GM08714 (cell line): ENCODE results near the gene HNF4A.

Source experiments
- H3K4me3 ChIP-seq: fragments of 200-500 bp; sonication (Bioruptor generic); 2 replicates; pipeline ENCODE4 v1.5.1; 2014; ENCODE audit warnings: mild to moderate bottlenecking, low read length, inconsistent platforms
- ZNF274 ChIP-seq: IDR thresholded peaks from 2 replicates; pipeline ENCODE4 v1.6.1; 2012; ENCODE audit warnings: mild to moderate bottlenecking, low read depth, low read length

HNF4A gene

GRCh38 chr20:44392776-44393607, 37.5 kb downstream of the HNF4A start:
- H3K4me3 ChIP-seq: no peak overlapping the region
- no peak for TF ChIP-seq ZNF274

- H3K4me3 ChIP-seq: no peak overlapping the region
Measured at GRCh38 chr20:44393608-44394451, 38.3 kb downstream of the HNF4A start.

GRCh38 chr20:44394452-44394701, 38.9 kb downstream of the HNF4A start:
- TF ChIP-seq ZNF274: no peak
- H3K4me3 ChIP-seq: no peak overlapping the region

More at GRCh38 chr20:44393608-44394451, 38.3 kb downstream of the HNF4A start:
- TF ChIP-seq ZNF274: no peak

- TF ChIP-seq ZNF274: no peak
- H3K4me3 ChIP-seq: no peak overlapping the region
Measured at GRCh38 chr20:44394702-44395460, 39.4 kb downstream of the HNF4A start.

- no peak overlapping the region for H3K4me3 ChIP-seq
- no peak for TF ChIP-seq ZNF274
Measured at GRCh38 chr20:44395461-44396340, 40.2 kb downstream of the HNF4A start.

GRCh38 chr20:44396369-44397130, 41.1 kb downstream of the HNF4A start:
- no peak overlapping the region for H3K4me3 ChIP-seq

GRCh38 chr20:44398335-44398734, 42.8 kb downstream of the HNF4A start:
- H3K4me3 ChIP-seq: no peak overlapping the region
- TF ChIP-seq ZNF274: no peak

More at GRCh38 chr20:44396369-44397130, 41.1 kb downstream of the HNF4A start:
- TF ChIP-seq ZNF274: no peak

- no peak for TF ChIP-seq ZNF274
- no peak overlapping the region for H3K4me3 ChIP-seq
Measured at GRCh38 chr20:44399446-44399845, 43.9 kb downstream of the HNF4A start.

- TF ChIP-seq ZNF274: no peak
Measured at GRCh38 chr20:44400671-44400969, 45.1 kb downstream of the HNF4A start.

GRCh38 chr20:44400970-44401769, 45.7 kb downstream of the HNF4A start:
- no peak overlapping the region for H3K4me3 ChIP-seq
- no peak for TF ChIP-seq ZNF274

More at GRCh38 chr20:44400671-44400969, 45.1 kb downstream of the HNF4A start:
- H3K4me3 ChIP-seq: no peak overlapping the region

- no peak for TF ChIP-seq ZNF274
- H3K4me3 ChIP-seq: no peak overlapping the region
Measured at GRCh38 chr20:44401770-44402390, 46.4 kb downstream of the HNF4A start.

- TF ChIP-seq ZNF274: no peak
- H3K4me3 ChIP-seq: no peak overlapping the region
Measured at GRCh38 chr20:44402391-44403193, 47.1 kb downstream of the HNF4A start.
